HepG2 (cell line): ENCODE results near the gene PMS2. TPM values are rescaled to one million over a fixed set of nuclear protein-coding genes. Genes with fewer than 3 reads are reported as not detected.

Source experiments
- ATF1 ChIP-seq: IDR thresholded peaks from 2 replicates; pipeline ENCODE4 v1.6.1; 2016; ENCODE audit warnings: mild to moderate bottlenecking, control low read depth
- ESRRA ChIP-seq: sonication (generic); formaldehyde crosslinking; IDR thresholded peaks from 2 replicates; pipeline ENCODE4 v1.5.1; 2020; ENCODE audit warnings: mild to moderate bottlenecking, low read depth, missing genetic modification reagents
- HDAC1 ChIP-seq: sonication (generic); formaldehyde crosslinking; IDR thresholded peaks from 2 replicates; pipeline ENCODE4 v1.5.1; 2020; ENCODE audit warnings: mild to moderate bottlenecking, missing genetic modification reagents
- HMG20A ChIP-seq: IDR thresholded peaks from 2 replicates; pipeline ENCODE4 v1.6.1; 2016; ENCODE audit warnings: borderline replicate concordance
- IKZF1 ChIP-seq: fragments of 450-650 bp; IDR thresholded peaks from 2 replicates; pipeline ENCODE4 v1.7.1; 2016
- IKZF4 ChIP-seq: sonication (generic); formaldehyde crosslinking; IDR thresholded peaks from 2 replicates; pipeline ENCODE4 v1.5.1; 2020; ENCODE audit warnings: borderline replicate concordance, mild to moderate bottlenecking, low read depth, missing genetic modification reagents; ENCODE audit errors: not compliant biosample characterization
- KAT2B ChIP-seq: fragments of 150-350 bp; IDR thresholded peaks from 2 replicates; pipeline ENCODE4 v1.6.1; 2014; ENCODE audit warnings: low read depth, low read length, borderline replicate concordance
- MAF1 ChIP-seq: sonication (generic); formaldehyde crosslinking; IDR thresholded peaks from 2 replicates; pipeline ENCODE4 v1.5.0; 2020; ENCODE audit warnings: missing genetic modification reagents, borderline replicate concordance
- MXD1 ChIP-seq: sonication (generic); formaldehyde crosslinking; IDR thresholded peaks from 2 replicates; pipeline ENCODE4 v1.4.0; 2020; ENCODE audit warnings: mild to moderate bottlenecking, missing genetic modification reagents
- PHF21A ChIP-seq: sonication (generic); formaldehyde crosslinking; IDR thresholded peaks from 2 replicates; pipeline ENCODE4 v1.5.0; 2020; ENCODE audit warnings: mild to moderate bottlenecking, missing genetic modification reagents
- PRDM4 ChIP-seq: sonication (generic); formaldehyde crosslinking; IDR thresholded peaks from 2 replicates; pipeline ENCODE4 v1.9.0; 2021; ENCODE audit warnings: missing genetic modification reagents, borderline replicate concordance
- RAD21 ChIP-seq: fragments of 450-650 bp; formaldehyde crosslinking; IDR thresholded peaks from 2 replicates; pipeline ENCODE4 v1.5.0; 2020; ENCODE audit warnings: mild to moderate bottlenecking
- RFX3 ChIP-seq: IDR thresholded peaks from 2 replicates; pipeline ENCODE4 v1.6.1; 2016; ENCODE audit warnings: missing biosample characterization, missing genetic modification reagents
- RFXANK ChIP-seq: IDR thresholded peaks from 2 replicates; pipeline ENCODE4 v1.6.1; 2016
- SP140L ChIP-seq: sonication (generic); formaldehyde crosslinking; IDR thresholded peaks from 2 replicates; pipeline ENCODE4 v1.4.0; 2020; ENCODE audit warnings: missing genetic modification reagents, borderline replicate concordance
- TAF1 ChIP-seq: sonication (generic); formaldehyde crosslinking; IDR thresholded peaks from 2 replicates; pipeline ENCODE4 v1.4.0; 2020; ENCODE audit warnings: missing genetic modification reagents
- TRIM22 ChIP-seq: fragments of 450-650 bp; IDR thresholded peaks from 2 replicates; pipeline ENCODE4 v1.6.1; 2017
- ZEB1 ChIP-seq: IDR thresholded peaks from 2 replicates; pipeline ENCODE4 v1.6.1; 2012; ENCODE audit warnings: mild to moderate bottlenecking, low read depth, inconsistent platforms; ENCODE audit not compliant: insufficient replicate concordance
- ZNF24 ChIP-seq: fragments of 450-650 bp; IDR thresholded peaks from 2 replicates; pipeline ENCODE4 v1.6.1; 2017; ENCODE audit warnings: antibody characterized with exemption, mild to moderate bottlenecking
- ZNF775 ChIP-seq: sonication (generic); formaldehyde crosslinking; IDR thresholded peaks from 2 replicates; pipeline ENCODE4 v1.4.0; 2020; ENCODE audit warnings: missing genetic modification reagents, mild to moderate bottlenecking, moderate library complexity, borderline replicate concordance
- ZNF883 ChIP-seq: sonication (generic); formaldehyde crosslinking; IDR thresholded peaks from 2 replicates; pipeline ENCODE4 v1.5.1; 2020; ENCODE audit warnings: mild to moderate bottlenecking, missing genetic modification reagents; ENCODE audit errors: not compliant biosample characterization
- ZSCAN20 ChIP-seq: sonication (generic); formaldehyde crosslinking; IDR thresholded peaks from 2 replicates; pipeline ENCODE4 v1.4.0; 2020; ENCODE audit warnings: missing genetic modification reagents, mild to moderate bottlenecking, borderline replicate concordance
- polyA plus RNA-seq, 8 experiments: library from polyadenylated mRNA; depleted of rRNA in 3 of 8; stranded (reverse) in 7 of 8; unstranded in 1 of 8; fragments of >200 nt; fragmentation: Illumina TruSeq in 4 of 8; extraction: Trizol in 4 of 8; gene quantifications; 2 replicates each; pipeline versions ENCODE4 v1.2.1 to v1.2.3, GENCODE V29; 2011 to 2016; ENCODE audit warnings: low read depth in 4 of 8, missing spikeins in 1 of 8, mixed read lengths in 1 of 8; ENCODE audit not compliant: insufficient read depth in 1 of 8
- total RNA-seq, 5 experiments: library from RNA; depleted of rRNA; stranded (reverse); fragments of >200 nt; fragmentation: Illumina TruSeq; extraction: Trizol; gene quantifications; 2 replicates each; pipeline ENCODE4 v1.2.3, GENCODE V29; 2016; ENCODE audit warnings: low read depth in 1 of 5
- TF ChIP-seq, protein P1 (sequence below): sonication (generic); formaldehyde crosslinking; IDR thresholded peaks from 2 replicates; pipeline ENCODE4 v1.8.1; 2023; ENCODE audit warnings: missing genetic modification reagents, mild to moderate bottlenecking, borderline replicate concordance
- TF ChIP-seq, protein P2 (sequence below): sonication (generic); formaldehyde crosslinking; IDR thresholded peaks from 2 replicates; pipeline ENCODE4 v1.5.1; 2020; ENCODE audit warnings: mild to moderate bottlenecking, missing genetic modification reagents, borderline replicate concordance

PMS2 gene
- total and polyA plus RNA-seq, 2 of the 13 experiments (the other 11 are each of a cell fraction or from before 2014, with no cell fraction given) = 6.3 to 11.4 TPM

DNA sequence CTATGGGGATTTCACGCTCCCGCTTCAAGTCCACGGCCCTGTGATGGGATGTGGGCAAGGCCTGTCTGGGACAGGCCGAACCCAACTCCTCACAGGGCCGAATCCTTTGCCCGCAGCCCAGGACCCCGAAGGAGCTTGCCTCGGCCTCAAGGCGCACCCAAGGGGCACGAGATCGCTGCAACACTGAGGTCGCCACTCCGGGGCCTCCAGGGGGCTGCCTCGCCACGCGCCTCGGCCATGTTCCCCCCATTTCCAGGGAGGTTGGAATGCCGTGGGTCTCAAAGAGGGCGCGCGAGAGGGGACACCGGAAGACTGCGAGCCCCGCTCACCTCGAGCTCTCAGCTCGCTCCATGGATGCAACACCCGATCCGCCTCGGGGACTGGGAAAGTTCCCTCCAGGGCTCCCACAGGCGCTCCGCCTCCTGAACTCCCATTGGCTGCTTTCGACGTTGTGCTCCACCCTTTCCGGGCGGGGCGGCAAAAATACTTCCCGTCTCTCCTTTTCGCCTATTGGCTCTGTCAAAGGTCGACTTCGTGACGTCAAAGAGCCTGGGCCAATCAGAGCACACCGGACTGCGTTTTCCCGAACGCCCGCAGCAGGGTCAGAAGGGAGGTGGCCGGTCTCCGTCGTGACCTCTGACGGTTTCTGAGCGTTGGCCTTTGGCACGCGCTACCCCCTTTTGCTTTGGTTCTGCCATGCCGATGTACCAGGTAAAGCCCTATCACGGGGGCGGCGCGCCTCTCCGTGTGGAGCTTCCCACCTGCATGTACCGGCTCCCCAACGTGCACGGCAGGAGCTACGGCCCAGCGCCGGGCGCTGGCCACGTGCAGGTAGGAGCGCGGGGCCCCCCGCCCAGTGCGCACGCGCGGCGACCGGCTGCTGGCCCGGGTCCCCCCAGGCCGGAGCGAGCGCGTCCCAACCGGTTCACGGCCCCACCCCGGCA is at the start of gene PMS2, which contains the start of gene AIMP2 (continued):
- TF ChIP-seq PHF21A = peak; percentile 94
- peak; percentile 78 for TF ChIP-seq PRDM4 (CRISPR knock-in tag)
- TF ChIP-seq RFXANK (CRISPR knock-in tag) = peak; percentile 96
- TF ChIP-seq HMG20A (CRISPR knock-in tag) = peak; percentile 47; the same call in 1 of the 2 replicates
- TF ChIP-seq RFX3 (CRISPR knock-in tag) = no peak; the same call in 1 of the 2 replicates
- peak; percentile 100 for TF ChIP-seq MXD1 (CRISPR knock-in tag)
- TF ChIP-seq KAT2B = no peak
- peak; percentile 99 for TF ChIP-seq HDAC1 (CRISPR knock-in tag)
- TF ChIP-seq ZNF883 = peak; percentile 100
- peak; percentile 97 for TF ChIP-seq ATF1 (CRISPR knock-in tag)
- TF ChIP-seq MAF1 (CRISPR knock-in tag) = peak; percentile 91; the same call in 1 of the 2 replicates
- no peak for TF ChIP-seq TRIM22
- TF ChIP-seq, protein P1, sequence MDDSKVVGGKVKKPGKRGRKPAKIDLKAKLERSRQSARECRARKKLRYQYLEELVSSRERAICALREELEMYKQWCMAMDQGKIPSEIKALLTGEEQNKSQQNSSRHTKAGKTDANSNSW = peak; percentile 99
- TF ChIP-seq IKZF4 (CRISPR knock-in tag) = peak; percentile 99
- TF ChIP-seq ZEB1 = peak; percentile 21
- TF ChIP-seq ZNF775 (CRISPR knock-in tag) = peak; percentile 96; the same call in 1 of the 2 replicates
- TF ChIP-seq ZSCAN20 (CRISPR knock-in tag) = peak; percentile 99
- TF ChIP-seq RAD21 (CRISPR knock-in tag) = peak; percentile 77
- peak; percentile 96 for TF ChIP-seq ESRRA (CRISPR knock-in tag)
- TF ChIP-seq TAF1 = peak; percentile 94
- peak; percentile 67; the same call in 1 of the 2 replicates for TF ChIP-seq ZNF24
- TF ChIP-seq, protein P2, sequence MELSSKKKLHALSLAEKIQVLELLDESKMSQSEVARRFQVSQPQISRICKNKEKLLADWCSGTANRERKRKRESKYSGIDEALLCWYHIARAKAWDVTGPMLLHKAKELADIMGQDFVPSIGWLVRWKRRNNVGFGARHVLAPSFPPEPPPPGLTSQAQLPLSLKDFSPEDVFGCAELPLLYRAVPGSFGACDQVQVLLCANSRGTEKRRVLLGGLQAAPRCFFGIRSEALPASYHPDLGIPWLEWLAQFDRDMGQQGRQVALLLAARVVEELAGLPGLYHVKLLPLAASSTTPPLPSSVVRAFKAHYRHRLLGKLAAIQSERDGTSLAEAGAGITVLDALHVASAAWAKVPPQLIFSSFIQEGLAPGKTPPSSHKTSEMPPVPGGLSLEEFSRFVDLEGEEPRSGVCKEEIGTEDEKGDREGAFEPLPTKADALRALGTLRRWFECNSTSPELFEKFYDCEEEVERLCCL = peak; percentile 98; the same call in 1 of the 2 replicates
- 0 out of 2 replicates have a peak, but pooled peaks have one; percentile 84 for TF ChIP-seq SP140L (CRISPR knock-in tag)
- no peak for TF ChIP-seq IKZF1
